HG02623 (cell line): ENCODE data around the gene RSPH10B2.
"Not testable (repeated sequence)": the region's sequence is repeated elsewhere in the genome, so short reads cannot be mapped to it uniquely, and the experiment has no call there.

Experiments used
- ATAC-seq: cut with Tn5 transposase; IDR thresholded peaks from one replicate; pipeline ENCODE4 v1.9.1; 2021; ENCODE audit warnings: moderate library complexity; ENCODE audit not compliant: unreplicated experiment

RSPH10B2 gene

DNA sequence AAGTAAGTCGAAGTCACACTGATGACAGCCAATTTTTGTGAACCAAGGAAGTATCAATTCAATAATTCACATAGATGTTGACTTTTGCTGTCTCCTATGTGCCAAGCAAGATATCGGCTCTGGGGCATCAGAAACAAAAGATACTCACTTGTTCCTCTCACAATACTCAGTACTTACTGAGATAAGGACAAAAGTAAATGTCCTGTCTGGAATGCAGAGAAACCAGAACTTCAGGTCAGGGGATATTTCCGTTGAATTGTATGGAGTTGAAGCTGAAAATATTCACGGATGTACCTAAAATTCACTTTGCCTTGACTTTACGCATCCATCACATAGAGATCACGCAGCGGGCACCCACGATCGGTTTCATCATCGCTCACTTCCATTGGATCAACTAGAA is 83.2 kb downstream of the RSPH10B2 start:
- ATAC-seq: not testable (repeated sequence)

DNA sequence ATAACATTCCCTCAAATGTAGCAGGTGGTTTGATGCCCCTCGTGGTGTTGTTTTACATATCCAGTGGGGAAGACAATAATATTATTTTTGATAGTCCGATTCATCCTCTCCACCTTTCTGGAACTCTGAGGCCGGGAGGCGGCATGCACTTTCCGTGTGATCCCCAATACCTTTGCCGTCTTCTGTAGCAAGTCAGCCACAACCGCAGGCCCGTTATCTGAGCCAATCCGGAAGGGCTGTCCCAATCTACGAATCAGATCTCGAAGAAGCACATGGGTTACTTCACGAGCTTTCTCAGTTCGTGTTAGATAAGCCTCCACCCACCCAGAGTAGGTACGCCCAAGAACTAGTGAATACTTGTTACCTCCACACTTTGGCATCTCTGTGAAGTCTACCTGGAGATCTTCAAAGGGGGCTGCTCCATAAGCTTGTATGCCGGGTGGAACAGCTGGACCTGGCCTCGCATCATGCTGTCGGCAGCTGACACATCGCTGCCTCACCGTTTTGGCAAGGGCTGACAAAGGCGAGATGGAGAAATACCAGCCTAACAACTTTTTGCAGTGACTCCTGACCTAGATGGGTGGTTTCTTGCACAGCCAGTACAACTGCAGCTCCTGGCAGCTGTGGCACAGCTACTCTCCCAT is 88.5 kb downstream of the RSPH10B2 start:
- not testable (repeated sequence) for ATAC-seq

GRCh38 chr7:6843092-6843491 is 89.2 kb downstream of the RSPH10B2 start:
- not testable (repeated sequence) for ATAC-seq

DNA sequence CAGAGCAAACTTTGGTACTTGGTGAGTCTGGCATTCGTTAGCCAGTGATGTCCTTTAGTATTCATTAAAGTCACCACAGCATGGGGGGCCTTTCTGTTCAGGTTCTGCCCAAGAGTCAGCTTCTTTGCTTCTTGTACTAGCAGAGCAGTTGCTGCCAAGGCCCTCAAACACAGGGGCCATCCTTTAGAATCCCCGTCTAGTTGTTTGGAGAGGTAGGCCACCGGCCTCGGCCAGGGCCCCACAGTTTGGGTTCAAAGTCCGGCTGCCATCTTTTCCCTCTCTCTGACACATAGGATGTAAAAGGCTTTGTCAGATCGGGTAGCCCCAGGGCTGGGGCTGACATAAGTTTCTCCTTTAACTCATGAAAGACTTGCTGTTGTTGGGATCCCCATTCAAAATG is 89.8 kb downstream of the RSPH10B2 start:
- not testable (repeated sequence) for ATAC-seq

DNA sequence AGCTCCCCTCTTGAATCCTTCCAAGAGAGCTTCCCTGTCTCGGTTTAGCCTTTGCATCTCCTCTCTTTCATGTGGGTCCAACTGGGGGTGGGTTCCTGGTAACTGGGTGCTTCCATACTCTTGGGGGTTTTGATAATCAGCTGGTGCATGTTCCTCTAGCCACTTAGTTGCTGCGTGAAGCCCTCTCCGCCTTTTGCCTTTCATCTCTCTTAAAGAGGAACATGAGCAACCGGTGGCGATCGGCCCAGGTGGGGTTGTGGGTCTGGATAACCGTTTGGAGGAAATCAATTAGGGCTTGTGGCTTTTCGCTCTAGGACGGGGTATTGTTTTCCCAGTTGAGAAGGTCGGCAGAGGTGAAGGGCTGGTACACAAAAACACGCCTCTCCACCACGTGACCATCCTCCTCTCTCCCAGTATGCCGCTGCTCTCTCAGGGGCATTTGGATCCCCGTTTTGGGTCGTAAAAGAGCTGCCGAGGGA is 92.1 kb downstream of the RSPH10B2 start:
- ATAC-seq: not testable (repeated sequence)

GRCh38 chr7:6847751-6848150 is 93.8 kb downstream of the RSPH10B2 start:
- not testable (repeated sequence) for ATAC-seq
